Type B pancreatic cell (in vitro differentiated cells): ENCODE data around the gene GRIA1. TPM values are rescaled to one million over a fixed set of nuclear protein-coding genes. Genes with fewer than 3 reads are reported as not detected.

Experiments
- DNase-seq: peaks from one replicate; pipeline ENCODE4 v3.0.0; 2021; ENCODE audit warnings: mixed read lengths; ENCODE audit not compliant: unreplicated experiment; ENCODE audit errors: extremely low spot score
- H3K27ac Mint-ChIP-seq: 2 replicates; pipeline ENCODE4 v1.8.0; 2021; ENCODE audit warnings: mild to moderate bottlenecking, mixed read lengths
- H3K27me3 Mint-ChIP-seq: 2 replicates; pipeline ENCODE4 v1.8.0; 2021; ENCODE audit warnings: mixed read lengths
- H3K36me3 Mint-ChIP-seq: 2 replicates; pipeline ENCODE4 v1.8.0; 2021; ENCODE audit warnings: mixed read lengths
- H3K4me1 Mint-ChIP-seq: one replicate; pipeline ENCODE4 v1.8.0; 2021; ENCODE audit warnings: mixed read lengths; ENCODE audit not compliant: unreplicated experiment
- H3K4me3 Mint-ChIP-seq: 2 replicates; pipeline ENCODE4 v1.8.0; 2021; ENCODE audit warnings: mild to moderate bottlenecking, mixed read lengths
- H3K9me3 Mint-ChIP-seq: 2 replicates; pipeline ENCODE4 v1.8.0; 2021; ENCODE audit warnings: mixed read lengths
- total RNA-seq: library from RNA; stranded (reverse); gene quantifications from 2 replicates; pipeline ENCODE4 v1.2.1, GENCODE V29; 2021; ENCODE audit warnings: low replicate concordance
- TF ChIP-seq, protein P1 (sequence below): fragments of 200-600 bp; sonication (generic); conservative IDR thresholded peaks from 2 replicates; pipeline ENCODE4 v1.5.0; 2021; ENCODE audit warnings: antibody characterized with exemption, mild to moderate bottlenecking

The GRIA1 gene
- total RNA-seq, 1 donor from 2014 or later, result 18.0 TPM

DNA sequence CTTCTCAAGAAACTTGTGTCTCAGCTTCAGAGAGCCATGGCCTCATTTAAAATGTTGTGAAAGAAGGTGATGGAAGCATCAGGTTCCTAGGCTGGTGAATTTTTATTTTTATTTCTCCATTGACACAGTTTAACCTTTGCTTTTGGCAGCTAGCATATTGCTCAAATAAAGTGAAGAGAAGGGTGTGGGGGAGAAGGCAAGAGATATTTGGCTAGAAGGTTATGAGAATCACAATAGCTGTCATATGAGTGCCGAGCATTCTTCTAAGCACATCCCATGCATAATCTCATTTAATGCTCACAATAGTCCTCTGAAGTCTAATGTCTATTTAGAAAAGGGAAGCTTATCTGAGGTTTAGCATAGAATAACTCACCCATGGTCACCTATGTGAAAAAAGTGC lies 43.1 kb downstream of the GRIA1 start:
- DNase-seq, result no peak
- Mint-ChIP-seq H3K27me3 (peaks cover 3% of the 10 kb centered on the region), H3K36me3 (no peaks in the 10 kb centered on the region), H3K4me1 (peaks cover 5% of the 10 kb centered on the region), H3K9me3 (no peaks in the 10 kb centered on the region), H3K27ac (no peak overlapping the region), H3K4me3 (no peak overlapping the region)
- TF ChIP-seq, protein P1, sequence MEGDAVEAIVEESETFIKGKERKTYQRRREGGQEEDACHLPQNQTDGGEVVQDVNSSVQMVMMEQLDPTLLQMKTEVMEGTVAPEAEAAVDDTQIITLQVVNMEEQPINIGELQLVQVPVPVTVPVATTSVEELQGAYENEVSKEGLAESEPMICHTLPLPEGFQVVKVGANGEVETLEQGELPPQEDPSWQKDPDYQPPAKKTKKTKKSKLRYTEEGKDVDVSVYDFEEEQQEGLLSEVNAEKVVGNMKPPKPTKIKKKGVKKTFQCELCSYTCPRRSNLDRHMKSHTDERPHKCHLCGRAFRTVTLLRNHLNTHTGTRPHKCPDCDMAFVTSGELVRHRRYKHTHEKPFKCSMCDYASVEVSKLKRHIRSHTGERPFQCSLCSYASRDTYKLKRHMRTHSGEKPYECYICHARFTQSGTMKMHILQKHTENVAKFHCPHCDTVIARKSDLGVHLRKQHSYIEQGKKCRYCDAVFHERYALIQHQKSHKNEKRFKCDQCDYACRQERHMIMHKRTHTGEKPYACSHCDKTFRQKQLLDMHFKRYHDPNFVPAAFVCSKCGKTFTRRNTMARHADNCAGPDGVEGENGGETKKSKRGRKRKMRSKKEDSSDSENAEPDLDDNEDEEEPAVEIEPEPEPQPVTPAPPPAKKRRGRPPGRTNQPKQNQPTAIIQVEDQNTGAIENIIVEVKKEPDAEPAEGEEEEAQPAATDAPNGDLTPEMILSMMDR, result no peak

DNA sequence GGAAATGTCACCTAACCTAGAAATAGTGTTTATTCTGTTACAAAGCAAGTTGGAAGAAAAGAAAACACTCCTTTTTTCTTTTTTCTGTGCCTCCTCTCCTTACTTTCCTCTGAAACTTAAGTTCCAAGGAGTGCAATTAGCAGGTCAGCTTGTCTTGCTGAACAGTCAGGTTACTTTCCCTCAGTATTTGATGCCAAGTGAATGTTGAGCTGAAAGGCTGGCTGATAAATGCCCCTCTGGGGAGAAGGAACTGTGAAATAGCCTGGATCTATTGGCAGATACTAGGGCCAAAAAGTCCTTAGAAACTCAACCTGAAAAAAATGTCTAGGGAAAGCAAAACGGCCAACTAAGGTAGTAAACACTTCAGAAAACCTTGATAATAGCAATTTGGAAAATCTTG lies 43.6 kb downstream of the GRIA1 start:
- Mint-ChIP-seq H3K9me3 (no peaks in the 10 kb centered on the region), H3K27me3 (peaks cover 3% of the 10 kb centered on the region), H3K27ac (no peak overlapping the region), H3K4me1 (peaks cover 5% of the 10 kb centered on the region), H3K36me3 (no peaks in the 10 kb centered on the region), H3K4me3 (no peak overlapping the region)
- TF ChIP-seq, protein P1, result no peak
- no peak for DNase-seq

DNA sequence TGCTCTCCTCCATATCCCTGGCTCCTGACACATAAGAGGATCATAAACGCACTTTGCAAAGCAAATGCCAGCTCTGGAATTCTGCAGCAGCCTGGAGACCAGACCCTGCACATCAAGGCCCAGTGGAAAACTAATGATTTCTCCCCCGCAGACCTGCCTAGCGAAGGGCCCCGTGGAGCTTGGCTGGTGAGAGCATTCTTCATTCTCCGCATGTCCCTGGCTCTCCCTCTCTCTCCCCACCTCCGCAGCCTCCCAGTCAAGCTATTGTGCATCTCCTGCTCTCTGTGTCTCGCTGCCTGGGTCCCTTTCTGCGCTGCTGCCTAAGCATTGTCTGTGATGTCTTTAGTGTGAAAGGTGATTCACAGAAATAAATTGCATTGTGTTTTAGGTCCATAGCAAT lies 46.7 kb downstream of the GRIA1 start:
- no peak for DNase-seq
- H3K27ac Mint-ChIP-seq, result no peak overlapping the region
- H3K9me3 Mint-ChIP-seq, result no peaks in the 10 kb centered on the region
- no peak overlapping the region for H3K4me3 Mint-ChIP-seq
- TF ChIP-seq, protein P1, result no peak
- no peaks in the 10 kb centered on the region for H3K36me3 Mint-ChIP-seq
- peaks cover 5% of the 10 kb centered on the region for H3K4me1 Mint-ChIP-seq
- no peaks in the 10 kb centered on the region for H3K27me3 Mint-ChIP-seq

DNA sequence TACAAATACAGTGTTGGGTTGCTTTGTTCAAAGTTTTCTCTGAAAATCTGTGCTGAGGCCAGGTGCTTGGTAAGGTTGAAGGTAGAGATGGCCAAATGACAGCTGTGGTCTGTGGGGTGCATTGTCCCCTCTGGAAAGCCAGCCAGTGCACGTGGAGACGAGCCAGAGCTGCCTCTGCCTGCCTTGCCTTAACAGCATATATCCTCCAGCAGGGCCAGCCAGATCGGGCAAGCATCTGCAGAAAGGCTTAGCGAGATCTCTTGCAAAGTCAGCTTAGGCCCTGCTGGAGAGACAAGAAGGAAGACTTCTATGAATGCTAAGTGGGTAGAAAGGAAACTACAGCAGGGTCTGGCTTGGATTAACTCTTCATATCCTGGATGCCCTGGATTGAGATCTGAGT lies 49.5 kb downstream of the GRIA1 start:
- no peaks in the 10 kb centered on the region for H3K4me1 Mint-ChIP-seq
- H3K27ac Mint-ChIP-seq, result no peak overlapping the region
- TF ChIP-seq, protein P1, result no peak
- H3K9me3 Mint-ChIP-seq, result no peaks in the 10 kb centered on the region
- no peak overlapping the region for H3K4me3 Mint-ChIP-seq
- H3K36me3 Mint-ChIP-seq, result no peaks in the 10 kb centered on the region
- no peak for DNase-seq
- H3K27me3 Mint-ChIP-seq, result no peaks in the 10 kb centered on the region

DNA sequence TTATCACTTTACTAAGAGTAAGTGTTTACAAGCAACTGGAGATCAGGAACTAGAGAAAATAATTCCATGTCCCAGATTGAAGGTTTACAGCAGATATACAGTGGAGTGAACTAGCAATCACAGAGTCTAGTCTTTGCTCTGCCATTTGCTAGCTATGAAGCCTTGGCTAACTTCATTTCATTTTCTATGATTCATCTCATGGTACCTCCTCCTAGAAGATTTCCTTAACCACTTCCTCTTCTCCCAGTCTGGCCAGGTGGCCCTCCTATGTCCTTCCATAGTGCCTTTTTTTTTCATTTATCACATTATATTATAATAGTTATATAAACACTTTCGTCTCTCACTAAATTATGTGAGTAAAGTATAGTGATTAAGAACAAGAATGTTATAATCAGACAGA lies 52.1 kb downstream of the GRIA1 start:
- Mint-ChIP-seq H3K4me1 (no peaks in the 10 kb centered on the region), H3K27me3 (no peaks in the 10 kb centered on the region), H3K27ac (no peak overlapping the region), H3K9me3 (no peaks in the 10 kb centered on the region), H3K4me3 (no peak overlapping the region), H3K36me3 (no peaks in the 10 kb centered on the region)
- DNase-seq, result no peak
- TF ChIP-seq, protein P1, result no peak

DNA sequence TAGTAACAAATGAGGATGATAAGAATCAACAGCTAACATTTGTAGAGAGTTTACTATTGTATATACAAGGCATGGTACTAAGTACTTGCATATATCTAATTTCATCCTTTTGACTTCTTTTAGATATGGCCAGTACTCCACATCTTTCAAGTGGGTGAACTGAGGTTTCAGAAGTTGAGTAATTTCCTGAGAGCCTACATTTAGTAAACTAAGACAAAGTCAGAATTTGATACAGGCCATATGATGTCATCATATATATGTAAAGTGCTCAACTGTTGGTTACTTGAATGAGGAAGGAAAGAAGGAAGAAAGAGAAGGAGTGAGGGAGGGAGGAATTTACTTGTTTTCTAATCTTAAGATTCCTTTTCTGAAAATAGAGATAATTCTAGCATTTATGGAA lies 52.8 kb downstream of the GRIA1 start:
- TF ChIP-seq, protein P1, result no peak
- Mint-ChIP-seq H3K9me3 (no peaks in the 10 kb centered on the region), H3K4me1 (no peaks in the 10 kb centered on the region), H3K4me3 (no peak overlapping the region), H3K36me3 (no peaks in the 10 kb centered on the region), H3K27me3 (no peaks in the 10 kb centered on the region), H3K27ac (no peak overlapping the region)
- no peak for DNase-seq
